GM12878 (cell line): Measurements from ENCODE around the gene EGFR. TPM values are rescaled to one million over a fixed set of nuclear protein-coding genes. Genes with fewer than 3 reads are reported as not detected.

Experiments used
- ATAC-seq: fragments of 200-7000 bp; cut with Tn5 transposase; 3 replicates; pipeline ENCODE4 v1.9.1; 2020; ENCODE audit warnings: mild to moderate bottlenecking, moderate library complexity
- BruUV-seq: library from RNA; stranded (reverse); fragments of 400-500 nt; replicated peaks from 2 replicates; lab custom pipeline; 2021; lab: Mats Ljungman, UMichigan
- CTCF ChIA-PET: fragments of 300-600 bp; sonication (Branson Sonifier 250); formaldehyde crosslinking; extraction: SDS; loops from one replicate; lab custom pipeline; 2021; ENCODE audit warnings: inconsistent platforms; lab: Yijun Ruan, JAX
- POLR2A ChIA-PET: fragments of 350-600 bp; formaldehyde crosslinking; extraction: SDS; loops from one replicate; lab custom pipeline; 2021; ENCODE audit warnings: inconsistent platforms; lab: Charles Lee
- RAD21 ChIA-PET: fragments of 300-600 bp; sonication (Branson Sonifier 250); formaldehyde crosslinking; loops from one replicate; lab custom pipeline; 2023; ENCODE audit warnings: antibody characterized with exemption; ENCODE audit not compliant: unreplicated experiment; lab: Charles Lee
- SMC1A ChIA-PET: fragments of 300-600 bp; sonication (Branson Sonifier 250); formaldehyde crosslinking; loops from one replicate; lab custom pipeline; 2023; ENCODE audit not compliant: unreplicated experiment, uncharacterized antibody; lab: Charles Lee
- DNase-seq: peaks from one replicate; pipeline ENCODE4 v3.0.0-alpha.2; 2011; ENCODE audit warnings: low read depth, low spot score
- FAIRE-seq: peaks from 3 replicates; lab custom pipeline; 2011; peaks lifted over from hg19 to GRCh38; lab: Jason Lieb, UNC
- H2AFZ ChIP-seq: 2 replicates; pipeline ENCODE4 v1.6.0; 2011; ENCODE audit warnings: low read depth, low read length, control low read depth; ENCODE audit not compliant: control insufficient read depth
- H3K27ac ChIP-seq: 2 replicates; pipeline ENCODE4 v1.5.1; 2011; ENCODE audit warnings: control low read depth; ENCODE audit not compliant: control insufficient read depth, insufficient read depth
- H3K27me3 ChIP-seq, 2 experiments: replicated peaks in 1 of 2; 2 replicates each; pipeline versions ENCODE4 v1.6.0 to v1.6.1; 2011; ENCODE audit warnings: low read length in 1 of 2; ENCODE audit not compliant: control insufficient read depth in 2 of 2, insufficient read depth in 2 of 2
- H3K36me3 ChIP-seq, 2 experiments: 2 replicates each; pipeline ENCODE4 v1.5.1; 2011; ENCODE audit warnings: low read length in 1 of 2; ENCODE audit not compliant: control insufficient read depth in 2 of 2, insufficient read depth in 2 of 2
- H3K4me1 ChIP-seq: 2 replicates; pipeline ENCODE4 v1.6.1; 2011; ENCODE audit warnings: mild to moderate bottlenecking, low read length, moderate library complexity, mixed read lengths; ENCODE audit not compliant: control insufficient read depth, insufficient read depth
- H3K4me2 ChIP-seq: 2 replicates; pipeline ENCODE4 v1.6.0; 2011; ENCODE audit warnings: control low read depth; ENCODE audit not compliant: control insufficient read depth, insufficient read depth
- H3K4me3 ChIP-seq: fragments of 200-600 bp; sonication (generic); 2 replicates; pipeline ENCODE4 v1.5.1; 2016
- H3K79me2 ChIP-seq: 2 replicates; pipeline ENCODE4 v1.6.0; 2011; ENCODE audit warnings: low read length; ENCODE audit not compliant: control insufficient read depth, insufficient read depth
- H3K9ac ChIP-seq: 2 replicates; pipeline ENCODE4 v1.8.0; 2011; ENCODE audit warnings: low read length, control low read depth, mixed read lengths; ENCODE audit not compliant: control insufficient read depth, insufficient read depth
- H3K9me3 ChIP-seq: replicated peaks from 3 replicates; pipeline ENCODE4 v1.5.1; 2011; ENCODE audit warnings: mild to moderate bottlenecking, low read length; ENCODE audit not compliant: control insufficient read depth, insufficient read depth
- H4K20me1 ChIP-seq: 2 replicates; pipeline ENCODE4 v1.6.0; 2011; ENCODE audit not compliant: control insufficient read depth, insufficient read depth
- CTCF ChIP-seq, 3 experiments: IDR thresholded peaks in 2 of 3; conservative IDR thresholded peaks in 1 of 3; 2 replicates each; pipeline ENCODE4 v1.5.1; 2011; ENCODE audit warnings: low read depth in 3 of 3, low read length in 3 of 3, mild to moderate bottlenecking in 3 of 3, control low read depth in 2 of 3, moderate library complexity in 2 of 3, inconsistent platforms in 1 of 3, mixed read lengths in 1 of 3; ENCODE audit not compliant: control insufficient read depth in 2 of 3, insufficient read depth in 1 of 3; ENCODE audit errors: extremely low read depth in 1 of 3
- CUX1 ChIP-seq: IDR thresholded peaks from 2 replicates; pipeline ENCODE4 v1.6.1; 2012; ENCODE audit warnings: improper control_type of control experiment, low read depth, low read length; ENCODE audit not compliant: insufficient replicate concordance
- EED ChIP-seq: sonication (generic); IDR thresholded peaks from 2 replicates; pipeline ENCODE4 v1.6.1; 2016; ENCODE audit warnings: antibody characterized with exemption, low read depth
- FOXK2 ChIP-seq: fragments of 450-650 bp; IDR thresholded peaks from 2 replicates; pipeline ENCODE4 v1.6.1; 2017; ENCODE audit warnings: mild to moderate bottlenecking, moderate library complexity
- IKZF1 ChIP-seq: fragments of 450-650 bp; conservative IDR thresholded peaks from 2 replicates; pipeline ENCODE4 v1.6.1; 2017; ENCODE audit warnings: antibody characterized with exemption, mild to moderate bottlenecking
- LARP7 ChIP-seq: fragments of 450-650 bp; IDR thresholded peaks from 2 replicates; pipeline ENCODE4 v1.6.1; 2017; ENCODE audit warnings: mild to moderate bottlenecking
- PBX3 ChIP-seq: IDR thresholded peaks from 2 replicates; pipeline ENCODE4 v1.6.1; 2011; ENCODE audit warnings: mild to moderate bottlenecking, low read depth, low read length, moderate library complexity; ENCODE audit not compliant: insufficient replicate concordance
- RAD21 ChIP-seq: IDR thresholded peaks from 2 replicates; pipeline ENCODE4 v1.6.1; 2011; ENCODE audit warnings: mild to moderate bottlenecking, low read depth, low read length, moderate library complexity; ENCODE audit not compliant: insufficient read depth
- SMARCA5 ChIP-seq: fragments of 450-650 bp; IDR thresholded peaks from 2 replicates; pipeline ENCODE4 v1.6.1; 2017; ENCODE audit warnings: mild to moderate bottlenecking
- SMC3 ChIP-seq: IDR thresholded peaks from 2 replicates; pipeline ENCODE4 v1.6.1; 2011; ENCODE audit warnings: low read length, improper control_type of control experiment, borderline replicate concordance
- YY1 ChIP-seq: IDR thresholded peaks from 2 replicates; pipeline ENCODE4 v1.6.1; 2011; ENCODE audit warnings: low read depth, mild to moderate bottlenecking, low read length
- WGBS: methylation state at CpG from one replicate; pipeline ENCODE4 v1.1.6; 2016; ENCODE audit warnings: low lambda C conversion rate; ENCODE audit not compliant: insufficient replicate concordance, insufficient coverage; ENCODE audit errors: missing lambda C conversion rate; 5-methylcytosine and 5-hydroxymethylcytosine counted together
- in situ Hi-C: fragments of 300-500 bp; cut with MboI; formaldehyde crosslinking; loops from 9 replicates; pipeline ENCODE4 v1.14.3; 2018; ENCODE audit warnings: mixed read lengths
- intact Hi-C: fragments of 100-400 bp; cut with micrococcal nuclease; formaldehyde crosslinking; loops from one replicate; pipeline ENCODE4 v1.14.2; 2022; ENCODE audit not compliant: unreplicated experiment
- polyA plus RNA-seq, 11 experiments: library from polyadenylated mRNA; depleted of rRNA in 4 of 11; unstranded in 6 of 11; stranded (reverse) in 5 of 11; fragments of >200 nt; fragmentation: Nextera tagmentation in 4 of 11; fragmentation: Illumina TruSeq in 1 of 11; extraction: Ambion mirVana in 4 of 11; extraction: Trizol in 1 of 11; gene quantifications; 1 replicate in 1 of 11; 2 replicates in 10 of 11; pipeline versions ENCODE4 v1.2.1 to v1.2.3, GENCODE V29; 2011 to 2016; ENCODE audit warnings: inconsistent platforms in 2 of 11, missing spikeins in 2 of 11, low read depth in 1 of 11
- total RNA-seq, 4 experiments: library from RNA; depleted of rRNA in 3 of 4; stranded (reverse); fragments of >200 nt in 3 of 4; fragmentation: Illumina TruSeq in 1 of 4; extraction: Trizol in 1 of 4; gene quantifications; 2 replicates each; pipeline versions ENCODE4 v1.2.1 to v1.2.3, GENCODE V29; 2013 to 2021

Gene EGFR
- total and polyA plus RNA-seq, 10 of the 15 experiments (the other 5 are each of a cell fraction or from before 2014, with no cell fraction given): 0.01 to 0.31 TPM; not detected in 8

GRCh38 chr7:55254242-55254595 lies 235.4 kb downstream of the EGFR start (continued):
- no peak for TF ChIP-seq FOXK2
- TF ChIP-seq, all 136 proteins: peak for 0

- intact Hi-C loops: loop anchor here (1.0 to 10.0 kb wide), 5 partner anchors 113 to 481 kb away; no protein-coding TSS in a partner anchor
- ChIA-PET POLR2A (interaction anchor here (0.5 to 1.1 kb wide), 2 partner anchors 169 to 480 kb away, joined by 3 read pairs; no protein-coding TSS in a partner anchor), RAD21 (interaction anchor here (0.6 to 4.3 kb wide), 30 partner anchors 9 to 496 kb away, joined by 3 to 75 read pairs (median 4); partner anchors contain the start of gene SEC61G), CTCF (interaction anchor here (0.5 to 5.5 kb wide), 76 partner anchors 10 to 1908 kb away, joined by 3 to 82 read pairs (median 4); partner anchors contain the start of gene SEC61G), SMC1A (interaction anchor here (0.6 to 4.8 kb wide), 30 partner anchors 16 to 496 kb away, joined by 3 to 41 read pairs (median 4); partner anchors contain the start of gene SEC61G)
- H3K4me1 ChIP-seq: peaks cover 4% of the 10 kb centered on the region; the same call in 1 of the 2 replicates
- no peaks in the 10 kb centered on the region for H3K79me2 ChIP-seq
- no peaks in the 10 kb centered on the region for H3K36me3 ChIP-seq
- peak overlapping the region; percentile 99 for H3K4me2 ChIP-seq
- BruUV-seq: no TSS peak
- WGBS: 10% methylated on average over 52 of the region's 80 CpGs
- DNase-seq (no peak), ATAC-seq (peak; percentile 91), FAIRE-seq (peak; percentile 31)
- no peaks in the 10 kb centered on the region for H4K20me1 ChIP-seq
- peak overlapping the region; percentile 98 for H2AFZ ChIP-seq
- H3K4me3 ChIP-seq: peak overlapping the region; percentile 67; the same call in 1 of the 2 replicates
- H3K27ac ChIP-seq: no peak overlapping the region
- H3K9ac ChIP-seq: peak overlapping the region; percentile 56; the same call in 1 of the 2 replicates
- H3K27me3 ChIP-seq: peaks cover 0 to 6% of the 10 kb centered on the region in 2 experiments; a peak in 3 of 4 replicates
- in situ Hi-C loops: loop anchor here (5.0 kb wide), 1 partner anchor 483 kb away; no protein-coding TSS in a partner anchor
- no peaks in the 10 kb centered on the region for H3K9me3 ChIP-seq
- peak; percentile 54 for TF ChIP-seq RAD21
- TF ChIP-seq SMARCA5: 0 out of 2 replicates have a peak, but pooled peaks have one; percentile 56
- peak; percentile 77 for TF ChIP-seq SMC3
- no peak for TF ChIP-seq CUX1
- peak; percentile 73 for TF ChIP-seq LARP7
- TF ChIP-seq PBX3: no peak
- 0 out of 2 replicates have a peak, but pooled peaks have one; percentile 30 for TF ChIP-seq EED
- peak; percentile 62 for TF ChIP-seq IKZF1
- TF ChIP-seq YY1: 0 out of 2 replicates have a peak, but pooled peaks have one; percentile 17
- peak; percentile 63 to 85 (median 81) for TF ChIP-seq CTCF (IDR thresholded peaks at IDR 0.05 in 2 of 3, conservative IDR thresholded peaks at IDR 0.05 in 1 of 3; ENCODE audit: control insufficient read depth in 2 of 3, extremely low read depth in 1 of 3, insufficient read depth in 1 of 3, low read depth in 3 of 3, low read length in 3 of 3)
Observed at GRCh38 chr7:55254596-55255495, 236.0 kb downstream of the EGFR start.
